NOMO-1 treated with DMSO at 0.1 percent for 48 hours (cell line): ENCODE data around the gene IMPG1.

Experiments used
- DNase-seq: peaks from one replicate; lab custom pipeline; 2025; ENCODE audit not compliant: unreplicated experiment; lab: John Stamatoyannopoulos, UW

The IMPG1 gene

GRCh38 chr6:76072562-76072961 is at the start of gene IMPG1:
TSS of gene IMPG1 (minus strand) at chr6:76072662. CDS start at chr6:76072488, 174 bp downstream.
- no peak for DNase-seq

- no peak for DNase-seq
Measured at GRCh38 chr6:76120302-76120701, 47.8 kb upstream of the IMPG1 start.

GRCh38 chr6:76073281-76073680 is 819 bp upstream of the IMPG1 start:
- no peak for DNase-seq

- DNase-seq = no peak
Measured at GRCh38 chr6:76057469-76057868, 15.0 kb downstream of the IMPG1 start.

GRCh38 chr6:76052314-76052713 is 20.1 kb downstream of the IMPG1 start:
- DNase-seq = no peak

GRCh38 chr6:76043690-76044089 is 28.8 kb downstream of the IMPG1 start:
- no peak for DNase-seq

- DNase-seq = no peak
Measured at GRCh38 chr6:76035713-76036112, 36.7 kb downstream of the IMPG1 start.

- no peak for DNase-seq
Measured at GRCh38 chr6:76026101-76026500, 46.4 kb downstream of the IMPG1 start.

GRCh38 chr6:76014626-76015530 is 57.6 kb downstream of the IMPG1 start:
- DNase-seq = no peak

GRCh38 chr6:76004202-76004601 is 68.3 kb downstream of the IMPG1 start:
- no peak for DNase-seq

GRCh38 chr6:76003686-76004085 is 68.8 kb downstream of the IMPG1 start:
- DNase-seq = no peak

GRCh38 chr6:76003113-76003512 is 69.3 kb downstream of the IMPG1 start:
- no peak for DNase-seq

GRCh38 chr6:76000629-76001028 is 71.8 kb downstream of the IMPG1 start:
- DNase-seq = no peak

- no peak for DNase-seq
Measured at GRCh38 chr6:75997696-75998095, 74.8 kb downstream of the IMPG1 start.

GRCh38 chr6:75993236-75994162 is 79.0 kb downstream of the IMPG1 start:
- no peak for DNase-seq

GRCh38 chr6:75991941-75992340 is 80.5 kb downstream of the IMPG1 start:
- DNase-seq = no peak

- no peak for DNase-seq
Measured at GRCh38 chr6:75986935-75987334, 85.5 kb downstream of the IMPG1 start.

- DNase-seq = no peak
Measured at GRCh38 chr6:75975904-75976303, 96.6 kb downstream of the IMPG1 start.

GRCh38 chr6:75970093-75970492 is 102.4 kb downstream of the IMPG1 start:
- no peak for DNase-seq

GRCh38 chr6:75968143-75968542 is 104.3 kb downstream of the IMPG1 start:
- no peak for DNase-seq

GRCh38 chr6:75963569-75963968 is 108.9 kb downstream of the IMPG1 start:
- no peak for DNase-seq

- DNase-seq = no peak
Measured at GRCh38 chr6:75952128-75952527, 120.3 kb downstream of the IMPG1 start.
